K562 (cell line): Measurements from ENCODE around the gene OR10P1. TPM values are rescaled to one million over a fixed set of nuclear protein-coding genes. Genes with fewer than 3 reads are reported as not detected.

Experiments used
- ATAC-seq: fragments of 200-7000 bp; cut with Tn5 transposase; 3 replicates; pipeline ENCODE4 v1.9.1; 2020; ENCODE audit warnings: moderate library complexity
- BruUV-seq: library from RNA; stranded (reverse); fragments of 400-500 nt; replicated peaks from 2 replicates; lab custom pipeline; 2021; lab: Mats Ljungman, UMichigan
- CTCF ChIA-PET: fragments of 300-600 bp; formaldehyde crosslinking; extraction: SDS; loops from one replicate; lab custom pipeline; 2021; ENCODE audit warnings: low intra/inter-chr PET ratio; lab: Yijun Ruan, JAX
- POLR2A ChIA-PET: fragments of 300-600, 350-650 bp; sonication (Branson Sonifier 250); formaldehyde crosslinking; extraction: SDS; loops from one replicate; lab custom pipeline; 2021; ENCODE audit warnings: antibody characterized with exemption, inconsistent platforms; lab: Yijun Ruan, JAX
- DNase-seq, 4 experiments: peaks; one replicate each; pipeline versions ENCODE4 v3.0.0 to v3.0.0-alpha.2; 2011 to 2018; ENCODE audit warnings: low spot score in 3 of 4, mixed read lengths in 3 of 4; ENCODE audit errors: extremely low read depth in 1 of 4
- FAIRE-seq: peaks from 2 replicates; lab custom pipeline; 2011; peaks lifted over from hg19 to GRCh38; lab: Jason Lieb, UNC
- H2AFZ ChIP-seq: 2 replicates; pipeline ENCODE4 v1.6.0; 2011; ENCODE audit warnings: low read depth, low read length, control low read depth, inconsistent platforms
- H3K27ac ChIP-seq: fragments of 200-600 bp; 3 replicates; pipeline ENCODE4 v1.8.0; 2011; ENCODE audit warnings: low read depth, mild to moderate bottlenecking, control low read depth, inconsistent platforms, low read length, moderate library complexity, mixed read lengths; ENCODE audit errors: extremely low read depth
- H3K27me3 ChIP-seq, 2 experiments: fragments of 300-600 bp in 1 of 2; 2 replicates in 1 of 2; 3 replicates in 1 of 2; pipeline versions ENCODE4 v1.6.0 to v1.8.0; 2011; ENCODE audit warnings: inconsistent platforms in 2 of 2, low read length in 2 of 2, mild to moderate bottlenecking in 1 of 2, mixed read lengths in 1 of 2, moderate library complexity in 1 of 2; ENCODE audit not compliant: control insufficient read depth in 2 of 2, insufficient read depth in 2 of 2
- H3K36me3 ChIP-seq: fragments of 300-600 bp; 3 replicates; pipeline ENCODE4 v1.8.0; 2011; ENCODE audit warnings: mild to moderate bottlenecking, low read length, inconsistent platforms; ENCODE audit not compliant: control insufficient read depth, insufficient read depth
- H3K4me1 ChIP-seq, 2 experiments: fragments of 200-600 bp in 1 of 2; replicated peaks in 1 of 2; 2 replicates in 1 of 2; 3 replicates in 1 of 2; pipeline versions ENCODE4 v1.5.1 to v1.8.0; 2011; ENCODE audit warnings: inconsistent platforms in 2 of 2, low read length in 2 of 2, mild to moderate bottlenecking in 1 of 2, mixed read lengths in 1 of 2, moderate library complexity in 1 of 2; ENCODE audit not compliant: control insufficient read depth in 2 of 2, insufficient read depth in 2 of 2
- H3K4me2 ChIP-seq: 2 replicates; pipeline ENCODE4 v1.6.1; 2011; ENCODE audit warnings: low read length, control low read depth, inconsistent platforms, mixed read lengths; ENCODE audit not compliant: insufficient read depth
- H3K4me3 ChIP-seq: fragments of 200-600 bp; sonication (generic), shearing (Covaris generic); 2 replicates; pipeline ENCODE4 v1.5.1; 2016; ENCODE audit warnings: control low read depth, inconsistent platforms
- H3K79me2 ChIP-seq: fragments of 200-600 bp; 3 replicates; pipeline ENCODE4 v1.8.0; 2011; ENCODE audit warnings: low read length, inconsistent platforms; ENCODE audit not compliant: control insufficient read depth, insufficient read depth
- H3K9ac ChIP-seq, 2 experiments: 2 replicates each; pipeline versions ENCODE4 v1.6.0 to v1.6.1; 2011; ENCODE audit warnings: low read depth in 2 of 2, low read length in 2 of 2, control low read depth in 1 of 2, inconsistent platforms in 1 of 2, mild to moderate bottlenecking in 1 of 2, mixed read lengths in 1 of 2; ENCODE audit not compliant: insufficient read depth in 1 of 2
- H3K9me1 ChIP-seq: one replicate; pipeline ENCODE4 v1.6.0; 2011; ENCODE audit warnings: inconsistent platforms, mild to moderate bottlenecking, low read length, moderate library complexity; ENCODE audit not compliant: control insufficient read depth, insufficient read depth
- H3K9me3 ChIP-seq: replicated peaks from 2 replicates; pipeline ENCODE4 v1.5.1; 2011; ENCODE audit warnings: low read depth, low read length, inconsistent platforms; ENCODE audit not compliant: control insufficient read depth, insufficient read depth
- H4K20me1 ChIP-seq: replicated peaks from 2 replicates; pipeline ENCODE4 v1.6.1; 2011; ENCODE audit warnings: low read length, inconsistent platforms, mixed read lengths; ENCODE audit not compliant: control insufficient read depth, insufficient read depth
- BRD4 ChIP-seq: fragments of 200-600 bp; sonication (generic); IDR thresholded peaks from 2 replicates; pipeline ENCODE4 v1.6.1; 2017; ENCODE audit warnings: inconsistent platforms
- CREBBP ChIP-seq: IDR thresholded peaks from one replicate; pipeline ENCODE4 v1.6.1; 2012; ENCODE audit warnings: low read depth, mild to moderate bottlenecking, control low read depth, inconsistent platforms, low read length
- GTF2E2 ChIP-seq: fragments of 200-800 bp; sonication (Bioruptor generic); IDR thresholded peaks from 2 replicates; pipeline ENCODE4 v1.6.1; 2016; ENCODE audit warnings: missing genetic modification characterization, missing compliant biosample characterization
- NR1H2 ChIP-seq: sonication (generic); formaldehyde crosslinking; IDR thresholded peaks from 2 replicates; pipeline ENCODE4 v1.4.0; 2020; ENCODE audit warnings: mild to moderate bottlenecking, missing genetic modification reagents
- POLR2B ChIP-seq: fragments of 450-650 bp; IDR thresholded peaks from 2 replicates; pipeline ENCODE4 v1.6.1; 2018; ENCODE audit warnings: low read depth; ENCODE audit not compliant: partially characterized antibody
- POLR3G ChIP-seq: IDR thresholded peaks from 2 replicates; pipeline ENCODE4 v1.6.1; 2011; ENCODE audit not compliant: insufficient read length, insufficient replicate concordance; ENCODE audit errors: extremely low read depth
- TAF9B ChIP-seq: fragments of 450-650 bp; IDR thresholded peaks from 2 replicates; pipeline ENCODE4 v1.6.1; 2018; ENCODE audit warnings: mild to moderate bottlenecking; ENCODE audit not compliant: partially characterized antibody
- ZNF75A ChIP-seq: fragments of 450-650 bp; formaldehyde crosslinking; IDR thresholded peaks from 2 replicates; pipeline ENCODE4 v1.4.0; 2020; ENCODE audit warnings: mild to moderate bottlenecking
- WGBS: fragments of 100-300 bp; shearing (Covaris generic); methylation state at CpG from one replicate; pipeline ENCODE4 v1.1.6; 2016; ENCODE audit warnings: low coverage, mixed read lengths; ENCODE audit not compliant: insufficient coverage; ENCODE audit errors: missing lambda C conversion rate; 5-methylcytosine and 5-hydroxymethylcytosine counted together
- in situ Hi-C: fragments of 300-500 bp; cut with MboI; formaldehyde crosslinking; loops from 4 replicates; pipeline ENCODE4 v1.15.0; 2018; ENCODE audit warnings: inconsistent platforms, mixed read lengths
- intact Hi-C: fragments of 100-400 bp; cut with micrococcal nuclease; formaldehyde crosslinking; loops from 2 replicates; pipeline ENCODE4 v1.14.2; 2022
- polyA plus RNA-seq, 8 experiments: library from polyadenylated mRNA; depleted of rRNA in 4 of 8; stranded (reverse) in 5 of 8; unstranded in 3 of 8; fragments of >200 nt; fragmentation: Nextera tagmentation in 2 of 8; fragmentation: Illumina TruSeq in 1 of 8; extraction: Ambion mirVana in 2 of 8; extraction: Trizol in 1 of 8; gene quantifications; 2 replicates each; pipeline versions ENCODE4 v1.2.1 to v1.2.3, GENCODE V29; 2011 to 2014; ENCODE audit warnings: inconsistent platforms in 1 of 8, missing spikeins in 1 of 8
- total RNA-seq, 7 experiments: library from RNA; depleted of rRNA in 6 of 7; stranded (reverse); fragments of >200 nt in 6 of 7; fragmentation: Illumina TruSeq in 2 of 7; extraction: Trizol in 2 of 7; gene quantifications; 2 replicates each; pipeline versions ENCODE4 v1.2.1 to v1.2.3, GENCODE V29; 2011 to 2021; ENCODE audit warnings: low replicate concordance in 1 of 7
- TF ChIP-seq, protein P1 (sequence below): fragments of 250-450 bp; sonication (Bioruptor Pico); IDR thresholded peaks from 2 replicates; pipeline ENCODE4 v1.8.0; 2022; ENCODE audit warnings: moderate library complexity, mild to moderate bottlenecking, inconsistent platforms
- TF ChIP-seq, protein P2 (sequence below): fragments of 450-650 bp; IDR thresholded peaks from 2 replicates; pipeline ENCODE4 v1.6.1; 2017; ENCODE audit warnings: antibody characterized with exemption
- TF ChIP-seq, protein P3 (sequence below): fragments of 250-450 bp; sonication (Bioruptor Pico); IDR thresholded peaks from 2 replicates; pipeline ENCODE4 v1.4.0; 2020; ENCODE audit warnings: mild to moderate bottlenecking, moderate library complexity

The OR10P1 gene
- total and polyA plus RNA-seq, 9 of the 15 experiments (the other 6 are each of a cell fraction or from before 2014, with no cell fraction given), result not detected

DNA sequence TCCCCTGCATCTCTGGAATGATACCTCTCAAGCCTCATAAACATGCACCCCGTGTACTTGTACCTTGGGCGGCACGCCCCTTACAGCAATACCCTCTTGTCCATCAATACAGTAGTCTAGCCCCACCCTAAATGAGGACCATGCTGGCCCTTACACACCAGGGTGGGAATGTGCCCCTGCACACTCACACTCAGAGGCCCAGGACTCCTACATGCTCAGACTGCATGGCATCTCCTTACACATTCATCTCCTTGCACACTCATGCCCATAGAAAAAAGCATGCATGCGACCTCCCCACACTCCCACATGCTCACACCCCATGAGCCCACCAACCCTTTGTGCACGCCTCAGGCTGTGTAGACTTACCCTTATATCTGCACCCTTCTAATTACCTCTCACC lies 49.0 kb downstream of the OR10P1 start:
- Histone ChIP-seq H3K9ac (no peak overlapping the region), H3K9me3 (no peaks in the 10 kb centered on the region), H3K79me2 (no peaks in the 10 kb centered on the region), H3K4me1 (peaks cover 0 to 11% of the 10 kb centered on the region in 2 experiments; a peak in 2 of 5 replicates), H3K27ac (no peak overlapping the region), H2AFZ (no peak overlapping the region), H3K9me1 (no peaks in the 10 kb centered on the region), H3K4me3 (no peak overlapping the region), H3K36me3 (no peaks in the 10 kb centered on the region), H3K4me2 (no peak overlapping the region), H4K20me1 (no peaks in the 10 kb centered on the region), H3K27me3 (peaks cover 38 to 54% of the 10 kb centered on the region in 2 experiments)
- TF ChIP-seq NR1H2 (CRISPR knock-in tag), result no peak
- no peak for TF ChIP-seq TAF9B
- TF ChIP-seq, protein P1, sequence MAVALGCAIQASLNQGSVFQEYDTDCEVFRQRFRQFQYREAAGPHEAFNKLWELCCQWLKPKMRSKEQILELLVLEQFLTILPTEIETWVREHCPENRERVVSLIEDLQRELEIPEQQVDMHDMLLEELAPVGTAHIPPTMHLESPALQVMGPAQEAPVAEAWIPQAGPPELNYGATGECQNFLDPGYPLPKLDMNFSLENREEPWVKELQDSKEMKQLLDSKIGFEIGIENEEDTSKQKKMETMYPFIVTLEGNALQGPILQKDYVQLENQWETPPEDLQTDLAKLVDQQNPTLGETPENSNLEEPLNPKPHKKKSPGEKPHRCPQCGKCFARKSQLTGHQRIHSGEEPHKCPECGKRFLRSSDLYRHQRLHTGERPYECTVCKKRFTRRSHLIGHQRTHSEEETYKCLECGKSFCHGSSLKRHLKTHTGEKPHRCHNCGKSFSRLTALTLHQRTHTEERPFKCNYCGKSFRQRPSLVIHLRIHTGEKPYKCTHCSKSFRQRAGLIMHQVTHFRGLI (CRISPR knock-in tag), result no peak
- no peak for TF ChIP-seq BRD4
- no peak for TF ChIP-seq POLR3G
- no peak for TF ChIP-seq CREBBP
- TF ChIP-seq, protein P2, sequence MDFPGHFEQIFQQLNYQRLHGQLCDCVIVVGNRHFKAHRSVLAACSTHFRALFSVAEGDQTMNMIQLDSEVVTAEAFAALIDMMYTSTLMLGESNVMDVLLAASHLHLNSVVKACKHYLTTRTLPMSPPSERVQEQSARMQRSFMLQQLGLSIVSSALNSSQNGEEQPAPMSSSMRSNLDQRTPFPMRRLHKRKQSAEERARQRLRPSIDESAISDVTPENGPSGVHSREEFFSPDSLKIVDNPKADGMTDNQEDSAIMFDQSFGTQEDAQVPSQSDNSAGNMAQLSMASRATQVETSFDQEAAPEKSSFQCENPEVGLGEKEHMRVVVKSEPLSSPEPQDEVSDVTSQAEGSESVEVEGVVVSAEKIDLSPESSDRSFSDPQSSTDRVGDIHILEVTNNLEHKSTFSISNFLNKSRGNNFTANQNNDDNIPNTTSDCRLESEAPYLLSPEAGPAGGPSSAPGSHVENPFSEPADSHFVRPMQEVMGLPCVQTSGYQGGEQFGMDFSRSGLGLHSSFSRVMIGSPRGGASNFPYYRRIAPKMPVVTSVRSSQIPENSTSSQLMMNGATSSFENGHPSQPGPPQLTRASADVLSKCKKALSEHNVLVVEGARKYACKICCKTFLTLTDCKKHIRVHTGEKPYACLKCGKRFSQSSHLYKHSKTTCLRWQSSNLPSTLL, result no peak
- TF ChIP-seq, protein P3, sequence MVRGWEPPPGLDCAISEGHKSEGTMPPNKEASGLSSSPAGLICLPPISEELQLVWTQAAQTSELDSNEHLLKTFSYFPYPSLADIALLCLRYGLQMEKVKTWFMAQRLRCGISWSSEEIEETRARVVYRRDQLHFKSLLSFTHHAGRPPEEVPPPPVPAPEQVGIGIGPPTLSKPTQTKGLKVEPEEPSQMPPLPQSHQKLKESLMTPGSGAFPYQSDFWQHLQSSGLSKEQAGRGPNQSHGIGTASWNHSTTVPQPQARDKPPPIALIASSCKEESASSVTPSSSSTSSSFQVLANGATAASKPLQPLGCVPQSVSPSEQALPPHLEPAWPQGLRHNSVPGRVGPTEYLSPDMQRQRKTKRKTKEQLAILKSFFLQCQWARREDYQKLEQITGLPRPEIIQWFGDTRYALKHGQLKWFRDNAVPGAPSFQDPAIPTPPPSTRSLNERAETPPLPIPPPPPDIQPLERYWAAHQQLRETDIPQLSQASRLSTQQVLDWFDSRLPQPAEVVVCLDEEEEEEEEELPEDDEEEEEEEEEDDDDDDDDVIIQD, result no peak
- no peak for TF ChIP-seq POLR2B
- no peak for TF ChIP-seq ZNF75A
- TF ChIP-seq GTF2E2 (tag), result no peak
- CTCF ChIA-PET, result no interaction called here
- FAIRE-seq (no peak), DNase-seq (no peak), ATAC-seq (no peak)
- POLR2A ChIA-PET, result interaction anchor here (0.6 kb wide), 2 partner anchors 25 to 84 kb away, joined by 3 to 5 read pairs; no protein-coding TSS in a partner anchor
- WGBS, result 0% methylated on average over 5 of the region's 5 CpGs
- intact Hi-C loops (no loop called here), in situ Hi-C loops (no loop called here)
- BruUV-seq, result no TSS peak
